ENCODE results near the gene GNPTG.

The GNPTG gene

DNA sequence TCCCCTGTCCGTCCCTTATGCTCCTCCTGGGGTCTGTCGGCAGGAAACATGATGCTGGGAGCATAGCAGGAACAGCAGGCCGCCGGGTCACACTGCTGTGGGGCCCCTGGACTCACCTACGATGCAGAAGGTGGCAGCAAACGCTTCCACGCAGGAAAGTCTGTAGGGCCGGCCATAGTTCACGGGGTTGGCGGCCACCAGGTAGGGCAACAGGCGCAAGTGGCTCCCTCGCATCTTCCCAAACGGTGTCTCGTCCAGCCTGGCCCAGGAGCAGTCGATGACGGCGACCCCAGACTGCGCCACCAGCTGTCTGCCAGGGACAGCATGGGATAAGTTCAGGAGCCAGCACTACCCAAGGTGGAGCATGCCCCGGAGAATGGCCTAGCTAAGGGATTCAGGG is 1.0 kb upstream of the GNPTG start:
- TF ChIP-seq ZFX (IDR thresholded peaks at IDR 0.05; ENCODE audit: borderline replicate concordance) = no peak
- TF ChIP-seq, protein P1, sequence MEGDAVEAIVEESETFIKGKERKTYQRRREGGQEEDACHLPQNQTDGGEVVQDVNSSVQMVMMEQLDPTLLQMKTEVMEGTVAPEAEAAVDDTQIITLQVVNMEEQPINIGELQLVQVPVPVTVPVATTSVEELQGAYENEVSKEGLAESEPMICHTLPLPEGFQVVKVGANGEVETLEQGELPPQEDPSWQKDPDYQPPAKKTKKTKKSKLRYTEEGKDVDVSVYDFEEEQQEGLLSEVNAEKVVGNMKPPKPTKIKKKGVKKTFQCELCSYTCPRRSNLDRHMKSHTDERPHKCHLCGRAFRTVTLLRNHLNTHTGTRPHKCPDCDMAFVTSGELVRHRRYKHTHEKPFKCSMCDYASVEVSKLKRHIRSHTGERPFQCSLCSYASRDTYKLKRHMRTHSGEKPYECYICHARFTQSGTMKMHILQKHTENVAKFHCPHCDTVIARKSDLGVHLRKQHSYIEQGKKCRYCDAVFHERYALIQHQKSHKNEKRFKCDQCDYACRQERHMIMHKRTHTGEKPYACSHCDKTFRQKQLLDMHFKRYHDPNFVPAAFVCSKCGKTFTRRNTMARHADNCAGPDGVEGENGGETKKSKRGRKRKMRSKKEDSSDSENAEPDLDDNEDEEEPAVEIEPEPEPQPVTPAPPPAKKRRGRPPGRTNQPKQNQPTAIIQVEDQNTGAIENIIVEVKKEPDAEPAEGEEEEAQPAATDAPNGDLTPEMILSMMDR (IDR thresholded peaks at IDR 0.05) = no peak
- peak overlapping the region; percentile 52; the same call in 1 of the 2 replicates for H3K27ac ChIP-seq

- H3K27ac ChIP-seq = peak overlapping the region; percentile 52
- TF ChIP-seq, protein P1 (IDR thresholded peaks at IDR 0.05) = no peak
- no peak for TF ChIP-seq ZFX (IDR thresholded peaks at IDR 0.05; ENCODE audit: borderline replicate concordance)
Observed at GRCh38 chr16:1351215-1351581, 533 bp upstream of the GNPTG start.

DNA sequence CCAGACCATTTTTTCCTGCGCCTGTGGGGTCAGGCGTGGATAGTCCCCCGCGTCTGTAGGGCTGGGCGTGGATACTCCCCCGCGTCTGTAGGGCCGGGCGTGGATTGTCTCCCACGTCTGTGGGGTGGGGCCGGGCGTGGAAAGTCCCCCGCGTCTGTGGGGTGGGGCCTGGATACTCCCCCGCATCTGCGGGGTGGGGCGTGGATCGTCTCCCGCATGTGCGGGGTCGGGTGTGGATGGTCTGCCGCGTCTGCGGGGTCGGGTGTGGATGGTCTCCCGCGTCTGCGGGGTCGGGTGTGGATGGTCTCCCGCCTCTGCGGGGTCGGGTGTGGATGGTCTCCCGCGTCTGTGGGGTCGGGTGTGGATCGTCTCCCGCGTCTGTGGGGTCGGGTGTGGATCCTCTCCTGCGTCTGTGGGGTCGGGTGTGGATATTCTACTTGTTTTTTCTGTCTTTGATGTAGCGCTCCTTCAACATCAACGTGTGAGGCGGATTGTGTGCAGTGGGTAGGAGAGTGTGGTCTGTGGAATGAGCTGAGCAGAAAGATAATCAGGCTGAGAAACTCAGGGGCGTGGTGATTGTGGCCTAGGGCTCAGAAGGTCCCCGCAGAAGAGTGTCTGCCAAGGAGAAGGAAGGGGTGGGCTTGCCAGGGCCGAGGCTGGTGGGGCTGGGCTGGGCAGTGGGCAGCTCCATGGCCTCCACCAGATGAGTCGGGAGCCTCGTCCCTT is 3.2 kb downstream of the GNPTG start:
- TF ChIP-seq, protein P1 (IDR thresholded peaks at IDR 0.05) = no peak
- TF ChIP-seq ZFX (IDR thresholded peaks at IDR 0.05; ENCODE audit: borderline replicate concordance) = no peak

DNA sequence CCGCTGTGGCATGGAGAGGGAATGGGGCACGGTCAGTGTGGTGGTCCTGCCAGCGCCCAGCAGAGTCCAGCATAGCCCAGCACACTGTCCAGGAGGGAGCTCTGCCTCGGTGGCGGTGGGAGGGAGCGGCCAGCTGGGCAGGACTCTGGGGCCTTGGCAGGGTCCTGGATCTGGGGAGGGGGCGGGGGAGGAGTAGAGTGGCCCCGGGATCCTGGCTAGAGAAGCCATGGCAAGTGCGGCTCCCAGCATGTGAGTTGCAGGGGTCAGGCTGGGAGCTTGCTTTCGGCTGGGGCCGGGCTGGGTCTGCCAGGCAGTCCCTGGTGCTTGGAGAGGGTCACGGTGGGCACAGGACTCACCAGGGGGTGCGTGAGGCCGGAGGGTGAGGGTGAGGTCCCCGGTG is 3.9 kb downstream of the GNPTG start:
- no peak for TF ChIP-seq ZFX (IDR thresholded peaks at IDR 0.05; ENCODE audit: borderline replicate concordance)
- TF ChIP-seq, protein P1 (IDR thresholded peaks at IDR 0.05) = no peak

More for the DNA sequence above, 3.2 kb downstream of the GNPTG start:
- H3K27ac ChIP-seq = no peak overlapping the region

GRCh38 chr16:1356061-1356900 is 4.5 kb downstream of the GNPTG start:
- no peak for TF ChIP-seq ZFX (IDR thresholded peaks at IDR 0.05; ENCODE audit: borderline replicate concordance)
- TF ChIP-seq, protein P1 (IDR thresholded peaks at IDR 0.05) = no peak
- H3K27ac ChIP-seq = no peak overlapping the region

More for the DNA sequence above, 3.9 kb downstream of the GNPTG start:
- H3K27ac ChIP-seq = no peak overlapping the region

DNA sequence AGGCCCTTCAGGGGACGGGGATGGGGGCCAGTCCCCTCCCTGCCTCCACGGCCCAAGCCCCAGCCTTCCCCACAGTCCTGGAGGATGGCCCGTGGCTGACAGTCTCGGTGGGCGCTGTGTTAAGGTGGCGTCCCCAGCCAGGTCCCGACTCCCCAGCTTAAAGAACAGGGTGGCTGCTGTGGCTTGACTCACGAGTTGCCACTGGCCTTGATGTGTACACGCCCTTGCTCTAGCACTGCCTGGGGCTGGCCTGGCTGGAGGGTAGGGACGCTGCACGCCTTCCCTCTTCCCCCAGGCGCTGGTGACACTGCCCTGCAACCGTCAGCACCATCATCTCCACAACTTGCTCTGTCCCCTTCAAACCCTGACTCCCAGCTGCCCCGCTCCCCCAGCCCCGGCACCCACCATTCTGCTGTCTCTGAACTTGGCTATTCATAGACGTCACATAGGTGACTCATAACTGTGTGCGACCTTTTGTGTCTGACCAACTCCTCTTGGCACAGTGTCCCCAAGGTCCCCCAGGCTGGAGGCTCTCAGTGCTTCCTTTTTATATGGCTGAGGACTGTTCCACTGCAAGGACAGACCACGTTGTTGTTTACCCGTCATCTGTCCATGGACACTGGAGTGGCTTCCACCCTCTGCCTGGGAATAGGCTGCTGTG is 6.3 kb downstream of the GNPTG start:
- TF ChIP-seq, protein P1 (IDR thresholded peaks at IDR 0.05) = no peak
- TF ChIP-seq ZFX (IDR thresholded peaks at IDR 0.05; ENCODE audit: borderline replicate concordance) = no peak
- H3K27ac ChIP-seq = no peak overlapping the region; the same call in 1 of the 2 replicates
